GM21526 (cell line): ENCODE data around the gene BAD.
A peak's percentile ranks its signal among the peaks of the same experiment; 100 is the strongest.
"Not testable (repeated sequence)": the region's sequence is repeated elsewhere in the genome, so short reads cannot be mapped to it uniquely, and the experiment has no call there.

Experiments
- ATAC-seq: cut with Tn5 transposase; IDR thresholded peaks from one replicate; pipeline ENCODE4 v1.9.1; 2021; ENCODE audit warnings: moderate library complexity; ENCODE audit not compliant: unreplicated experiment, low FRiP score

Gene BAD

GRCh38 chr11:64247729-64248531 lies 36.5 kb downstream of the BAD start:
- no peak for ATAC-seq

GRCh38 chr11:64246871-64247728 lies 37.4 kb downstream of the BAD start, which contains the start of gene PPP1R14B:
PPP1R14B (minus strand) TSS chr11:64246943; CDS start chr11:64246673, 270 bp downstream.
- ATAC-seq = no peak

GRCh38 chr11:64246621-64246870 lies 37.9 kb downstream of the BAD start:
- not testable (repeated sequence) for ATAC-seq

GRCh38 chr11:64245797-64246620 lies 38.5 kb downstream of the BAD start:
- ATAC-seq = no peak

- no peak for ATAC-seq
Measured at GRCh38 chr11:64245401-64245796, 39.1 kb downstream of the BAD start.

- no peak for ATAC-seq
Measured at GRCh38 chr11:64244966-64245365, 39.5 kb downstream of the BAD start.

DNA sequence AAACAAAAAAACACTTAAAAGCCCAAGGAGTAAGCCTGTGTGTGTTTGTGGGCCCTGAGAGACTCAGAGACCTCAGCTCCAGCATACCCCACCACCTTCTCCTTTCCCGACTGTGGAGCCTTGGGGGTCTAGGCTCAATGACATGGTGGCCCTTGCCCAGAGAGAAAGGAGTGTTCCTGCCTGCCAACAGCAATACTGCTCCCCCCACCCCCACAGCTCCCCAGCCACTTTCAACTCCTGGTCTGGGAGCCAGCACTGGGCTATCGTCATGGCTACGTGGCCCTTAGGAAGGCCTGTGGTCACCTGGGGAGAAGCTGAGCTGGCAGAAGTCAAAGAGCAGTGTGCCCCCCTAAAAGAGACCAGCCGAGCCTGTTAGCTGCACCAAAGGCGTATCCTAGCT lies 40.4 kb downstream of the BAD start:
- no peak for ATAC-seq

DNA sequence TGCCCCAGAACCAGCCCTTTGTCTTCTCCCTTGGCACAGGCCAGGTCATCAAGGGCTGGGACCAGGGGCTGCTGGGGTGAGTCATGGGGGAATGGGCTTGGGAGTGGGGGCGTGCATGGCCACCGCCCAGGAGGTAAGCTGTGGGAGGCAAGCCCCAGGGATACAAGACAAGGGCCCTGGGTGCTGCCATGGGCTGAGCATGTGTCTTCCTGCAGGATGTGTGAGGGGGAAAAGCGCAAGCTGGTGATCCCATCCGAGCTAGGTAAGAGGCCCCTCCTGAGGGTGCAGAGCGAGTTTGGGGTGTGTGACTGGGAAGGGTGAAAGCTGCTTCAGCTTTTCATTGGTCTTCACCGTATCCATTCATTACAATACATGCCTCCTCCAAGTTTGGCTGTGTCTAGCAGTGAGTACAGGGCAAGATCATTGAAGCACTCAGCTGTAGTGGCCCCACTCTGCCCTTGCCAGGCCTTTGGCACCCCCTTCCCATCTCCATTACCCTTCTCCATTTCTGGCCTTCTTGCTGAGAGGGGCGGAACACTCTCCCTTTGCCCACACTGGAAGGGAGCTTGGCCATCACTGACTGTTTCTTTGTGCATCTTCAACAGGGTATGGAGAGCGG lies 41.1 kb downstream of the BAD start:
- ATAC-seq = no peak

GRCh38 chr11:64241491-64242374 lies 42.7 kb downstream of the BAD start:
- ATAC-seq = no peak

- ATAC-seq = peak; percentile 53
Measured at GRCh38 chr11:64241241-64241490, 43.3 kb downstream of the BAD start.

DNA sequence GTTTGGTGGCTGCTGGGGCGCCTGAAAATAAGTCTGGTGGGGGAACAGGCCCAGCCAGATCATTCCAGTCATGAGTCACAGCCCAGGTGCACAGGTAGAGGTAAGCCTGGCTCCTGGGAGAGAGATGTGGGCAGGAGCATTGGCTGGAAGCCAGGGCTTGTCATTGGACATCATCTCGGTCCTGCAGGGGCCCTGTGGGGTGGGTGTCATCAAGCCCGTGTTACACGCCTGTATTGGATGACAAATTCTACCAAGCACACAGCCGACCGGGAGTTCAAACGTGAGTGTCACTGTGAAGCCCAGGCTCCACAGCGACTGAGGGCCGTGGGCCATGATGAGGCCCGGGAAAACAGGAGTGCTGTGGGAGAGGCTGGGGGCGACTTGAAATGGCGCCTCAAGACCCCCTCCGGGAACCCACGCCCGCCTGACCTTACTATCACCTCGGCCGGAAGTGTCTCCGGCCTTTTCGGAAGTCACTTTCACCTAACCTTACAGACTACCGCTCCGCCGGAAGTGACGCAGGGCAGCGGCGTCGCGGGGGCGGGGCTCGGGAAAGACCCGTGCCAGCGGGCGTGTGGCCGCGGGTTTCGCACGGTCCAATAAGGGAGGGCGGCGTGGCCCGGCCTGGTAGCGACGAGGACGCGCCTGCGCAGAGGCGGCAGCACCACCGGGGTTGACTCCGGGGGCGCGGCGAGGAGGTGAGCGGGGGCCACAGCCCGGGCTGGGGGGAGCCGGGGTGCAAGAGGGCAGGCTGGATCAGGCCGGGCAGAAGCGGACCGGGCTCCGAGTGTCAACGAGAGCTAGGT lies 43.8 kb downstream of the BAD start, which contains the start of gene FKBP2:
TSS of gene FKBP2 (plus strand) at position 661 of the 806 bp plus-strand sequence. CDS start 1,293 bp downstream, outside the sequence.
- peak; percentile 39 for ATAC-seq

- peak; percentile 3 for ATAC-seq
Measured at GRCh38 chr11:64239662-64240434, 44.6 kb downstream of the BAD start.

DNA sequence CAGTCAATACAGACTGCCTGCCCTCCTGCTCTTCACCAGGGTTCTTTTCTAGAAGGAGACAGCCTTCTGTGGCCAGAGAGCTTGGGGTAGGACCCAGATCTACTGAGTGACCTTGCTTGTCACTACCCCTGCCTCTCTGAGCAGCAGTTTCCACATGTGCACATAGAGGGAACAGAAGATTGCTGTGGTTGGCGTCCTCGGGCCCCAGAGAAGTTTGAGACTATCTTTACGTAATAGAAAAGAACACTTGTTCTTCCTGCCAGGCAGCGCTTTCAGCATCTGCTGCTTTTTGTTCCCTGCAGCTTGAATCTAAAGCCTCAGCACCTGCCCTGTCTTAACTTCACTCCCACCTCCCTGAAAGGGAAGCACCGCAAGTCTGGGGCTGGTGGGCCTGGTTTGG lies 45.5 kb downstream of the BAD start:
- no peak for ATAC-seq

DNA sequence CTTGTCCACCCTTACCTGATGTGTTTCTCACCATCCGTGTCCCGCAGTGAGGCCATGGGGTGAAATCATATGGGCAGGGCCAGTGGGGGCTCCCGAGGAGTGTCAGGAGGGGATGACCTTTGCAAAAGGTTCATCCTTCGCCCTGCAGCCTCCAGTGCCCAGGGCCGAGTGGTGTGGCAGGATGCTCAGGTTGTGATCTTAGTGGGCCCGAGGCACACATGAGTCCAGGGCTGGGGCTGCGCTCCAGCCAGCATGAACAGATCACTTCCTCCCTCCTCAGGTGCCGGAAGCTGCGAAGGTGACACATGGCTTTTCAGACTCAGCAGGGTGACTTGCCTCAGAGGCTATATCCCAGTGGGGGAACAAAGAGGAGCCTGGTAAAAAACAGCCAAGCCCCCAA lies 46.4 kb downstream of the BAD start:
- no peak for ATAC-seq

DNA sequence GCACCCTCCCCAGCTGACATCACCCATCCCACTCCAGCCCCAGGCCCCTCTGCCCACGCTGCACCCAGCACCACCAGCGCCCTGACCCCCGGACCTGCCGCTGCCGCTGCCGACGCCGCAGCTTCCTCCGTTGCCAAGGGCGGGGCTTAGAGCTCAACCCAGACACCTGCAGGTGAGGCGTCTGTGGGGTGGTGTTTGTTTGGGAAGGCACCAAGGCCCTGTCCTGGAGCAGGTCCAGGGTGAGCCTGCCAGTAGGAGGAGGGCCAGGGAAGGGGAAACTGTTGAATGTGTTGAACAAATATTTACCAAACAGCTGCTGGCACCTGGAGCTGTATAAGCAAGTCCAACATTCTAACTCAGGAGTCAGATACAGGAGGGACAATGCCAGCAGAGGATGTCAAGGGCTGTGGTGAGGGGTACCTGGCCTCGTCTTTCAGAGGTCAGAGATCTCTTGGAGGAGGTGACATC lies 46.9 kb downstream of the BAD start:
- no peak for ATAC-seq

DNA sequence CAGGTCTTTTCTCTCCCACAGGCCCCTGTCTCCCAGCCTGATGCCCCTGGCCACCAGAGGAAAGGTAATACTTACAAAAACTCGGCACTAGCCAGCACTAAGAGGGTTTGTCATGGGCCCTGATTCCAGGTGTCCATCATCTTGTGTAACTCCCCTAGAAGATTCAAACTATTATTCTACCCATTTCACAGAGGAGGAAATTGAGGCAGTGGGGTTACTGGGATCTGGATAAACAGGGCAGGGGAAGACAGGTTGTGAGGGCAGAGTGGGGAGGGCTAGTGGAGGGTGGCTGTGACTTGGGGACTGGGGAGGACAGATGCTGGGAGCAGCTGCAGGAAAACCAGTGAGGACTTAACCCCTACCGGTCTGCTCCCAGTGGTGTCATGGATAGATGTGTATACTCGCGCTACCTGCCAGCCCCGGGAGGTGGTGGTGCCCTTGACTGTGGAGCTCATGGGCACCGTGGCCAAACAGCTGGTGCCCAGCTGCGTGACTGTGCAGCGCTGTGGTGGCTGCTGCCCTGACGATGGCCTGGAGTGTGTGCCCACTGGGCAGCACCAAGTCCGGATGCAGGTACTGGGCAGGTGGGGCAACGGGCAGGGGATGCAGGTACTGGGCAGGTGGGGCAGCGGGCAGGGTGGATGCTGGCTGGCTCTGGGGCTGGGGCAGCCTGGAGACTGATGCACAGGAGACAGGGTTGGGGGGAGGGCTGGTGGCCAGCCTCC lies 48.9 kb downstream of the BAD start:
- no peak for ATAC-seq

- ATAC-seq = no peak
Measured at GRCh38 chr11:64234647-64235379, 49.7 kb downstream of the BAD start.
